Femur (tissue), 1 donor: Measurements from ENCODE around the gene CNPY4.

Experiments used
- DNase-seq: peaks from one replicate; pipeline ENCODE4 v3.0.0-alpha.2; 2017

Gene CNPY4

GRCh38 chr7:100119072-100119969 is at the start of gene CNPY4, which contains the start of gene TAF6:
Gene CNPY4 (plus strand): TSS chr7:100119634. CDS start chr7:100119745, 111 bp downstream.
Gene TAF6 (minus strand): TSS chr7:100119358. CDS start chr7:100114209, 5,149 bp downstream.
- peak; percentile 97 for DNase-seq

GRCh38 chr7:100069991-100070390 is 49.4 kb upstream of the CNPY4 start:
- no peak for DNase-seq

- DNase-seq: no peak
Observed at GRCh38 chr7:100071018-100071723, 48.3 kb upstream of the CNPY4 start.

GRCh38 chr7:100072462-100072861 is 47.0 kb upstream of the CNPY4 start:
- no peak for DNase-seq

- no peak for DNase-seq
Observed at GRCh38 chr7:100074841-100075240, 44.6 kb upstream of the CNPY4 start.

GRCh38 chr7:100075418-100075817 is 44.0 kb upstream of the CNPY4 start:
- DNase-seq: no peak

GRCh38 chr7:100077205-100077604 is 42.2 kb upstream of the CNPY4 start:
- DNase-seq: no peak

- DNase-seq: no peak
Observed at GRCh38 chr7:100079024-100079560, 40.3 kb upstream of the CNPY4 start.

- DNase-seq: no peak
Observed at GRCh38 chr7:100080907-100081534, 38.4 kb upstream of the CNPY4 start.

- peak; percentile 100 for DNase-seq
Observed at GRCh38 chr7:100081535-100082102, 37.8 kb upstream of the CNPY4 start, which contains the start of gene ZNF3. Gene ZNF3 (minus strand): TSS chr7:100081723. CDS start chr7:100077357, 4,366 bp downstream.

- DNase-seq: no peak
Observed at GRCh38 chr7:100082978-100083377, 36.5 kb upstream of the CNPY4 start.

- DNase-seq: no peak
Observed at GRCh38 chr7:100085515-100085914, 33.9 kb upstream of the CNPY4 start.

- no peak for DNase-seq
Observed at GRCh38 chr7:100087055-100087750, 32.2 kb upstream of the CNPY4 start.

GRCh38 chr7:100088095-100088620 is 31.3 kb upstream of the CNPY4 start:
- no peak for DNase-seq

- DNase-seq: peak; percentile 87
Observed at GRCh38 chr7:100088621-100089457, 30.6 kb upstream of the CNPY4 start, which contains the start of gene COPS6. Gene COPS6 (plus strand): TSS chr7:100088969. CDS start chr7:100088991, 22 bp downstream.

- no peak for DNase-seq
Observed at GRCh38 chr7:100089458-100090196, 29.8 kb upstream of the CNPY4 start.

- DNase-seq: no peak
Observed at GRCh38 chr7:100090527-100091410, 28.7 kb upstream of the CNPY4 start.

GRCh38 chr7:100091411-100092181 is 27.8 kb upstream of the CNPY4 start:
- no peak for DNase-seq
